ENCODE data around the gene SMPDL3A.
A peak's percentile ranks its signal among the peaks of the same experiment; 100 is the strongest.

SMPDL3A gene

GRCh38 chr6:122772724-122773415 lies 16.2 kb upstream of the SMPDL3A start:
- DNase-seq (ENCODE audit: low read depth, low spot score) = peak; percentile 51
- H3K27ac ChIP-seq = no peak overlapping the region

GRCh38 chr6:122775975-122776374 lies 13.1 kb upstream of the SMPDL3A start:
- DNase-seq (ENCODE audit: low read depth, low spot score) = no peak
- H3K27ac ChIP-seq = no peak overlapping the region

- DNase-seq (ENCODE audit: low read depth, low spot score) = no peak
- no peak overlapping the region for H3K27ac ChIP-seq
These were observed 10.8 kb upstream of the SMPDL3A start for GRCh38 chr6:122778302-122778701.

GRCh38 chr6:122778985-122779661 lies 9.9 kb upstream of the SMPDL3A start:
- no peak overlapping the region for H3K27ac ChIP-seq
- no peak for DNase-seq (ENCODE audit: low read depth, low spot score)

- no peak for DNase-seq (ENCODE audit: low read depth, low spot score)
- no peak within 1 kb of the TSS for H3K27ac ChIP-seq
These were observed 9.4 kb upstream of the SMPDL3A start, which contains the start of gene FABP7 for GRCh38 chr6:122779667-122780066. Gene FABP7, plus strand, starts transcription at chr6:122779716. Its CDS starts 79 bp downstream, at chr6:122779795.

- no peak overlapping the region for H3K27ac ChIP-seq
- DNase-seq (ENCODE audit: low read depth, low spot score) = no peak
These were observed 8.9 kb upstream of the SMPDL3A start for GRCh38 chr6:122780114-122780513.

- no peak for DNase-seq (ENCODE audit: low read depth, low spot score)
- H3K27ac ChIP-seq = no peak overlapping the region
These were observed 7.3 kb upstream of the SMPDL3A start for GRCh38 chr6:122781716-122782115.

GRCh38 chr6:122783401-122783800 lies 5.7 kb upstream of the SMPDL3A start:
- no peak for DNase-seq (ENCODE audit: low read depth, low spot score)
- no peak overlapping the region for H3K27ac ChIP-seq

- H3K27ac ChIP-seq = no peak overlapping the region
- DNase-seq (ENCODE audit: low read depth, low spot score) = no peak
These were observed 3.2 kb upstream of the SMPDL3A start for GRCh38 chr6:122785891-122786290.

GRCh38 chr6:122787721-122788120 lies 1.3 kb upstream of the SMPDL3A start:
- no peak overlapping the region for H3K27ac ChIP-seq
- DNase-seq (ENCODE audit: low read depth, low spot score) = no peak

- DNase-seq (ENCODE audit: low read depth, low spot score) = no peak
- H3K27ac ChIP-seq = no peak overlapping the region
These were observed 850 bp upstream of the SMPDL3A start for GRCh38 chr6:122788208-122788607.

GRCh38 chr6:122788663-122789181 lies 336 bp upstream of the SMPDL3A start:
- H3K27ac ChIP-seq = peak overlapping the region; percentile 79
- no peak for DNase-seq (ENCODE audit: low read depth, low spot score)

- DNase-seq (ENCODE audit: low read depth, low spot score) = no peak
- peak overlapping the region; percentile 79 for H3K27ac ChIP-seq
These were observed 967 bp downstream of the SMPDL3A start for GRCh38 chr6:122790028-122790422.

GRCh38 chr6:122790423-122791309 lies 1.6 kb downstream of the SMPDL3A start:
- DNase-seq (ENCODE audit: low read depth, low spot score) = no peak
- peak overlapping the region; percentile 79 for H3K27ac ChIP-seq

- no peak overlapping the region for H3K27ac ChIP-seq
These were observed 2.2 kb downstream of the SMPDL3A start for GRCh38 chr6:122791310-122791679.

GRCh38 chr6:122792766-122793165 lies 3.7 kb downstream of the SMPDL3A start:
- DNase-seq (ENCODE audit: low read depth, low spot score) = no peak
- no peak overlapping the region for H3K27ac ChIP-seq

More at GRCh38 chr6:122791310-122791679, 2.2 kb downstream of the SMPDL3A start:
- no peak for DNase-seq (ENCODE audit: low read depth, low spot score)

- no peak for DNase-seq (ENCODE audit: low read depth, low spot score)
- H3K27ac ChIP-seq = peak overlapping the region; percentile 66
These were observed 8.5 kb downstream of the SMPDL3A start for GRCh38 chr6:122797537-122797936.

- DNase-seq (ENCODE audit: low read depth, low spot score) = peak; percentile 69
These were observed 9.1 kb downstream of the SMPDL3A start for GRCh38 chr6:122798099-122798641.

GRCh38 chr6:122799140-122799745 lies 10.2 kb downstream of the SMPDL3A start:
- H3K27ac ChIP-seq = peak overlapping the region; percentile 66
- no peak for DNase-seq (ENCODE audit: low read depth, low spot score)

More at GRCh38 chr6:122798099-122798641, 9.1 kb downstream of the SMPDL3A start:
- peak overlapping the region; percentile 66 for H3K27ac ChIP-seq
